Measurements from ENCODE around the gene ZNF138. TPM values are rescaled to one million over a fixed set of nuclear protein-coding genes. Genes with fewer than 3 reads are reported as not detected.

The ZNF138 gene
- total and polyA plus RNA-seq, 2 experiments from 2014 or later, result 48.7 to 68.4 TPM

GRCh38 chr7:64744680-64745079 lies 49.5 kb upstream of the ZNF138 start:
- no peak overlapping the region for H3K4me2 ChIP-seq
- Mint-ChIP-seq H3K27me3 (ENCODE audit: insufficient read depth, low read depth, poor library complexity) (peaks cover 4% of the 10 kb centered on the region), H3K9me3 (peaks cover 76% of the 10 kb centered on the region), H3K4me1 (no peaks in the 10 kb centered on the region), H3K36me3 (ENCODE audit: low read depth) (peaks cover 14% of the 10 kb centered on the region; the same call in 1 of the 3 replicates), H3K27ac (no peak overlapping the region), H3K4me3 (no peak overlapping the region)
- H3K27ac ChIP-seq (ENCODE audit: low read depth), result no peak overlapping the region
- DNase-seq (ENCODE audit: low spot score) (no peak), ATAC-seq (no peak)
- H3K4me3 ChIP-seq, result no peak overlapping the region
- TF ChIP-seq STAT1 (IDR thresholded peaks at IDR 0.05; ENCODE audit: unreplicated experiment) (no peak), CREB1 (CRISPR knock-in tag; IDR thresholded peaks at IDR 0.05; ENCODE audit: low read depth) (no peak), EZH2 (IDR thresholded peaks at IDR 0.05; ENCODE audit: low read depth, unreplicated experiment) (no peak), REST (IDR thresholded peaks at IDR 0.05; ENCODE audit: unreplicated experiment) (no peak), EZH2phosphoT487 (IDR thresholded peaks at IDR 0.05; ENCODE audit: unreplicated experiment) (no peak), JUNB (IDR thresholded peaks at IDR 0.05; ENCODE audit: unreplicated experiment) (no peak), CTCF (conservative IDR thresholded peaks at IDR 0.05; ENCODE audit: low read depth in 2 of 2) (no peak), NANOG (IDR thresholded peaks at IDR 0.05; ENCODE audit: borderline replicate concordance) (no peak), ZNF331 (CRISPR knock-in tag; IDR thresholded peaks at IDR 0.05; ENCODE audit: low read depth) (no peak), ZNF114 (CRISPR knock-in tag; IDR thresholded peaks at IDR 0.05) (no peak), ETS1 (IDR thresholded peaks at IDR 0.05) (no peak)
- no peaks in the 10 kb centered on the region for H3F3A ChIP-seq (replicated peaks; ENCODE audit: low read depth)
- H4K20me1 ChIP-seq (replicated peaks; ENCODE audit: insufficient read depth), result no peaks in the 10 kb centered on the region
- H3K36me3 ChIP-seq (ENCODE audit: insufficient read depth), result no peaks in the 10 kb centered on the region
- no peaks in the 10 kb centered on the region for H3K9me2 ChIP-seq (ENCODE audit: insufficient read depth)
- H2AFZ ChIP-seq, result no peak overlapping the region
- no peaks in the 10 kb centered on the region for H3K27me3 ChIP-seq (ENCODE audit: insufficient read depth)
- no peaks in the 10 kb centered on the region for H3K79me2 ChIP-seq (replicated peaks; ENCODE audit: insufficient read depth)
- no peaks in the 10 kb centered on the region for H3K4me1 ChIP-seq (ENCODE audit: insufficient read depth)

Data from GM23338 (cell line).